IMR-90 (cell line): ENCODE results near the gene RTEL1. TPM values are rescaled to one million over a fixed set of nuclear protein-coding genes. Genes with fewer than 3 reads are reported as not detected.

ENCODE experiments used
- ATAC-seq: fragments of 200-7000 bp; cut with Tn5 transposase; 2 replicates; pipeline ENCODE4 v1.9.1; 2020; ENCODE audit warnings: low read depth, mild to moderate bottlenecking, moderate library complexity
- BruUV-seq: library from RNA; stranded (reverse); fragments of 400-500 nt; replicated peaks from 2 replicates; lab custom pipeline; 2021; lab: Mats Ljungman, UMichigan
- CTCF ChIA-PET: fragments of 300-600 bp; formaldehyde crosslinking; extraction: SDS; loops from one replicate; lab custom pipeline; 2021; ENCODE audit warnings: antibody characterized with exemption; lab: Yijun Ruan, JAX
- POLR2A ChIA-PET: fragments of 300-600 bp; sonication (Branson Sonifier 250); formaldehyde crosslinking; loops from one replicate; lab custom pipeline; 2022; ENCODE audit warnings: antibody characterized with exemption; ENCODE audit not compliant: unreplicated experiment; lab: Charles Lee
- DNase-seq: peaks from one replicate; pipeline ENCODE4 v3.0.0; 2013
- H2AFZ ChIP-seq: replicated peaks from 2 replicates; pipeline ENCODE3; 2013; ENCODE audit warnings: low read length, mild to moderate bottlenecking; ENCODE audit not compliant: poor library complexity
- H2AK5ac ChIP-seq: 2 replicates; pipeline ENCODE4 v1.6.1; 2013; ENCODE audit warnings: low read depth, low read length, inconsistent platforms
- H2AK9ac ChIP-seq: replicated peaks from 2 replicates; pipeline ENCODE3; 2013; ENCODE audit warnings: mild to moderate bottlenecking, low read depth, low read length, moderate library complexity; ENCODE audit not compliant: poor library complexity
- H2BK120ac ChIP-seq: 2 replicates; pipeline ENCODE4 v1.6.1; 2013; ENCODE audit warnings: low read depth, low read length, inconsistent platforms
- H2BK15ac ChIP-seq: 3 replicates; pipeline ENCODE4 v1.6.1; 2013; ENCODE audit warnings: low read depth, low read length, inconsistent platforms
- H2BK20ac ChIP-seq: 2 replicates; pipeline ENCODE4 v1.6.1; 2013; ENCODE audit warnings: low read depth, mild to moderate bottlenecking, inconsistent platforms, low read length, moderate library complexity
- H2BK5ac ChIP-seq: 2 replicates; pipeline ENCODE4 v1.6.1; 2013; ENCODE audit warnings: mild to moderate bottlenecking, low read depth, low read length, inconsistent platforms; ENCODE audit not compliant: poor library complexity, severe bottlenecking
- H3K14ac ChIP-seq: replicated peaks from 2 replicates; pipeline ENCODE4 v1.6.1; 2013; ENCODE audit warnings: low read depth, low read length, inconsistent platforms
- H3K18ac ChIP-seq: 2 replicates; pipeline ENCODE4 v1.6.1; 2013; ENCODE audit warnings: low read depth, low read length, control low read depth
- H3K23ac ChIP-seq: 2 replicates; pipeline ENCODE4 v1.6.1; 2013; ENCODE audit warnings: low read depth, low read length, inconsistent platforms
- H3K27ac ChIP-seq: 2 replicates; pipeline ENCODE4 v1.5.1; 2013; ENCODE audit warnings: mild to moderate bottlenecking, control low read depth, low read length; ENCODE audit not compliant: insufficient read depth
- H3K27me3 ChIP-seq: 2 replicates; pipeline ENCODE4 v1.6.1; 2013; ENCODE audit warnings: low read length; ENCODE audit not compliant: control insufficient read depth, insufficient read depth
- H3K36me3 ChIP-seq: 2 replicates; pipeline ENCODE4 v1.6.1; 2013; ENCODE audit warnings: low read length, mixed read lengths; ENCODE audit not compliant: control insufficient read depth, insufficient read depth
- H3K4ac ChIP-seq: 2 replicates; pipeline ENCODE4 v1.6.1; 2013; ENCODE audit warnings: low read depth, low read length, inconsistent platforms
- H3K4me1 ChIP-seq: 2 replicates; pipeline ENCODE4 v1.6.1; 2013; ENCODE audit warnings: low read length, mixed read lengths; ENCODE audit not compliant: control insufficient read depth, insufficient read depth
- H3K4me2 ChIP-seq: 2 replicates; pipeline ENCODE4 v1.6.1; 2013; ENCODE audit warnings: low read depth, mild to moderate bottlenecking, control low read depth, low read length, moderate library complexity
- H3K4me3 ChIP-seq: 2 replicates; pipeline ENCODE4 v1.5.1; 2013; ENCODE audit warnings: low read depth, mild to moderate bottlenecking, control low read depth, low read length, moderate library complexity; ENCODE audit not compliant: insufficient read depth
- H3K56ac ChIP-seq: 2 replicates; pipeline ENCODE4 v1.6.1; 2013; ENCODE audit warnings: low read length, inconsistent platforms; ENCODE audit not compliant: insufficient read depth; ENCODE audit errors: extremely low read depth
- H3K79me1 ChIP-seq, 2 experiments: 2 replicates each; pipeline ENCODE4 v1.6.1; 2013; ENCODE audit warnings: low read length in 2 of 2, inconsistent platforms in 1 of 2, low read depth in 1 of 2
- H3K9ac ChIP-seq: 2 replicates; pipeline ENCODE4 v1.6.1; 2013; ENCODE audit warnings: low read depth, low read length, control low read depth
- H3K9me1 ChIP-seq: 2 replicates; pipeline ENCODE4 v1.6.1; 2013; ENCODE audit warnings: low read length, inconsistent platforms; ENCODE audit not compliant: insufficient read depth
- H3K9me3 ChIP-seq: 2 replicates; pipeline ENCODE4 v1.6.1; 2013; ENCODE audit warnings: low read length; ENCODE audit not compliant: control insufficient read depth, insufficient read depth
- H4K20me1 ChIP-seq: 2 replicates; pipeline ENCODE4 v1.6.1; 2013; ENCODE audit warnings: low read length, inconsistent platforms; ENCODE audit not compliant: insufficient read depth
- H4K5ac ChIP-seq: 2 replicates; pipeline ENCODE4 v1.6.1; 2013; ENCODE audit warnings: mild to moderate bottlenecking, low read depth, low read length, control low read depth
- H4K8ac ChIP-seq, 2 experiments: 2 replicates each; pipeline ENCODE4 v1.6.1; 2013; ENCODE audit warnings: low read depth in 2 of 2, low read length in 2 of 2, control low read depth in 1 of 2, inconsistent platforms in 1 of 2
- H4K91ac ChIP-seq: 2 replicates; pipeline ENCODE4 v1.6.1; 2013; ENCODE audit warnings: low read depth, low read length, inconsistent platforms; ENCODE audit not compliant: insufficient read depth
- CEBPB ChIP-seq: IDR thresholded peaks from 2 replicates; pipeline ENCODE4 v1.6.1; 2012; ENCODE audit warnings: low read depth, low read length, improper control_type of control experiment
- CHD1 ChIP-seq: IDR thresholded peaks from 2 replicates; pipeline ENCODE4 v1.6.1; 2012; ENCODE audit warnings: low read depth, low read length, improper control_type of control experiment
- MAFK ChIP-seq: IDR thresholded peaks from 2 replicates; pipeline ENCODE4 v1.6.1; 2012; ENCODE audit warnings: low read depth, low read length, improper control_type of control experiment
- MAZ ChIP-seq: IDR thresholded peaks from 2 replicates; pipeline ENCODE4 v1.6.1; 2012; ENCODE audit warnings: low read depth, mild to moderate bottlenecking, low read length, improper control_type of control experiment, moderate library complexity, borderline replicate concordance
- MXI1 ChIP-seq: IDR thresholded peaks from 2 replicates; pipeline ENCODE4 v1.6.1; 2012; ENCODE audit warnings: low read depth, mild to moderate bottlenecking, low read length, moderate library complexity, borderline replicate concordance
- NFE2L2 ChIP-seq: fragments of 150-350 bp; IDR thresholded peaks from 2 replicates; pipeline ENCODE4 v1.6.1; 2016; ENCODE audit warnings: low read depth, mild to moderate bottlenecking, low read length
- RAD21 ChIP-seq: IDR thresholded peaks from 2 replicates; pipeline ENCODE4 v1.6.1; 2012; ENCODE audit warnings: low read length, improper control_type of control experiment
- RCOR1 ChIP-seq: IDR thresholded peaks from 2 replicates; pipeline ENCODE4 v1.6.1; 2012; ENCODE audit warnings: mild to moderate bottlenecking, low read length, improper control_type of control experiment; ENCODE audit not compliant: insufficient replicate concordance
- SMC3 ChIP-seq: fragments of 150-350 bp; IDR thresholded peaks from 2 replicates; pipeline ENCODE4 v1.6.1; 2016; ENCODE audit warnings: low read depth, mild to moderate bottlenecking, antibody characterized with exemption, low read length, moderate library complexity
- WGBS, 2 experiments: methylation state at CpG; one replicate each; pipeline versions ENCODE4 v1.1.5 to v1.1.7; 2013; ENCODE audit warnings: missing lambda C conversion rate in 2 of 2; ENCODE audit not compliant: insufficient read length in 1 of 2; ENCODE audit errors: extremely low coverage in 2 of 2; 5-methylcytosine and 5-hydroxymethylcytosine counted together
- dilution Hi-C: fragments of 300-500 bp; cut with HindIII; formaldehyde crosslinking; loops from one replicate; pipeline ENCODE4 v1.14.3; 2018; ENCODE audit warnings: low sequenced_read_pairs; ENCODE audit not compliant: unreplicated experiment
- in situ Hi-C: fragments of 300-500 bp; cut with MboI; formaldehyde crosslinking; loops from 3 replicates; pipeline ENCODE4 v1.14.3; 2019; ENCODE audit warnings: low sequenced_read_pairs, inconsistent platforms, mixed read lengths
- intact Hi-C: fragments of 100-400 bp; cut with micrococcal nuclease; formaldehyde crosslinking; loops from 2 replicates; pipeline ENCODE4 v1.10.0; 2022
- polyA plus RNA-seq, 3 experiments: library from polyadenylated mRNA; depleted of rRNA; stranded (reverse); fragments of >200 nt; gene quantifications; 2 replicates each; pipeline ENCODE4 v1.2.3, GENCODE V29; 2012; ENCODE audit warnings: low replicate concordance in 1 of 3
- total RNA-seq: library from RNA; depleted of rRNA; stranded (reverse); fragments of >200 nt; gene quantifications from 2 replicates; pipeline ENCODE4 v1.2.3, GENCODE V29; 2012
- TF ChIP-seq, protein P1 (sequence below): conservative IDR thresholded peaks from 2 replicates; pipeline ENCODE4 v1.5.1; 2012; ENCODE audit warnings: mild to moderate bottlenecking, low read depth, low read length, improper control_type of control experiment

Gene RTEL1
- total and polyA plus RNA-seq, 2 of the 4 experiments (the other 2 are of a cell fraction) = 14.7 to 18.8 TPM

DNA sequence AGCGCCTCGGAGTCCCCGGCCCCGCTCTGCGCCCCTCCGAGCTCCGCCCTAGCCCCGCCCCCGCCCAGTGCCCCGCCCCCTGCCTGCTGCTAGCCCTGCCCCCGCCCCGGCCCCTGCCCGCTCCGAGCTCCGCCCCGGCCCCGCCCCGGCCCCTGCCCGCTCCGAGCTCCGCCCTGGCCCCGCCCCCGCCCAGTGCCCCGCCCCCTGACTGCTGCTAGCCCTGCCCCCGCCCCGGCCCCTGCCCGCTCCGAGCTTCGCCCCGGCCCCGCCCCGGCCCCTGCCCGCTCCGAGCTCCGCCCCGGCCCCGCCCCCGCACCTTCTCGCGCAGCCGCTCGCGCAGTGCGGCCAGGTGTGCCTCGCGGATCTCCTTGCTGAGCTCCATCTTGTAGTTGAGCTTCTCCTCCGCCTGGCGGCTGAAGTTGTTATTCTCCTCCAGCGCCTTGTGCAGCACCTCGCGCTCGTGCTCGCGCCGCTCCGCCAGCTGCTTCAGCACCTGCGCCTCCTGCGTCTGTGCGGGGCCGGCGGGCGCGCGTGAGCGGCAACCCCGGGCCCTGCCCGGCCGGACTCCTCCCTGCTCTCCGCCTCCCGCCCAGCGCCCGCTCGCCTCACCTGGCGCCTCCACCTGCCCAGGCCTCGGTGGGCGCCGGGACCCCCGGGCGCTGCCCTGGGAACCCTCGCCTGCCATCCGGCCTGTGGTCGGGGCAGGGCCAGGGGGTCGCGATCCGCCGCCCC is 16.2 kb upstream of the RTEL1 start:
- dilution Hi-C loops (no loop called here), in situ Hi-C loops (no loop called here)
- H2AFZ ChIP-seq = peak overlapping the region; percentile 91

More for the DNA sequence above, 16.2 kb upstream of the RTEL1 start:
- Histone ChIP-seq H2BK5ac (no peak overlapping the region), H3K4me3 (peak overlapping the region; percentile 70), H3K9me1 (no peaks in the 10 kb centered on the region), H2AK9ac (peak overlapping the region; percentile 72), H2BK20ac (no peak overlapping the region), H3K23ac (no peak overlapping the region), H3K4me1 (peaks cover 2% of the 10 kb centered on the region; the same call in 1 of the 2 replicates), H2AK5ac (no peak overlapping the region), H4K20me1 (peaks cover 3% of the 10 kb centered on the region; the same call in 1 of the 2 replicates), H3K36me3 (no peaks in the 10 kb centered on the region), H2BK120ac (no peak overlapping the region), H3K79me1 (no peaks in the 10 kb centered on the region; a peak in 1 of 4 replicates), H4K5ac (no peak overlapping the region), H3K4me2 (peak overlapping the region; percentile 93), H3K9me3 (no peaks in the 10 kb centered on the region), H3K27ac (peak overlapping the region; percentile 56; the same call in 1 of the 2 replicates), H3K9ac (no peak overlapping the region), H3K27me3 (no peaks in the 10 kb centered on the region), H3K14ac (no peak overlapping the region), H3K18ac (no peak overlapping the region), H4K8ac (peak overlapping the region in 1 of 2 experiments; percentile 82; a peak in 1 of 4 replicates), H4K91ac (no peak overlapping the region), H3K56ac (no peak overlapping the region), H2BK15ac (no peak overlapping the region), H3K4ac (no peak overlapping the region)
- peak; percentile 62 for DNase-seq
- ChIA-PET POLR2A (no interaction called here), CTCF (no interaction called here)
- no TSS peak for BruUV-seq
- ATAC-seq = peak; percentile 88
- whole genome bisulfite sequencing, 2 experiments = 8% methylated on average over 16 of the region's 86 CpGs; no CpG with 5 or more reads in 1 of the 2 experiments
- no peak for TF ChIP-seq NFE2L2
- no peak for TF ChIP-seq RCOR1
- no peak for TF ChIP-seq MAFK
- TF ChIP-seq CHD1 = no peak
- peak; percentile 57; the same call in 1 of the 2 replicates for TF ChIP-seq MXI1
- peak; percentile 26; the same call in 1 of the 2 replicates for TF ChIP-seq SMC3
- peak; percentile 51; the same call in 1 of the 2 replicates for TF ChIP-seq MAZ
- TF ChIP-seq RAD21 = peak; percentile 26; the same call in 1 of the 2 replicates
- no peak for TF ChIP-seq CEBPB
- TF ChIP-seq, protein P1, sequence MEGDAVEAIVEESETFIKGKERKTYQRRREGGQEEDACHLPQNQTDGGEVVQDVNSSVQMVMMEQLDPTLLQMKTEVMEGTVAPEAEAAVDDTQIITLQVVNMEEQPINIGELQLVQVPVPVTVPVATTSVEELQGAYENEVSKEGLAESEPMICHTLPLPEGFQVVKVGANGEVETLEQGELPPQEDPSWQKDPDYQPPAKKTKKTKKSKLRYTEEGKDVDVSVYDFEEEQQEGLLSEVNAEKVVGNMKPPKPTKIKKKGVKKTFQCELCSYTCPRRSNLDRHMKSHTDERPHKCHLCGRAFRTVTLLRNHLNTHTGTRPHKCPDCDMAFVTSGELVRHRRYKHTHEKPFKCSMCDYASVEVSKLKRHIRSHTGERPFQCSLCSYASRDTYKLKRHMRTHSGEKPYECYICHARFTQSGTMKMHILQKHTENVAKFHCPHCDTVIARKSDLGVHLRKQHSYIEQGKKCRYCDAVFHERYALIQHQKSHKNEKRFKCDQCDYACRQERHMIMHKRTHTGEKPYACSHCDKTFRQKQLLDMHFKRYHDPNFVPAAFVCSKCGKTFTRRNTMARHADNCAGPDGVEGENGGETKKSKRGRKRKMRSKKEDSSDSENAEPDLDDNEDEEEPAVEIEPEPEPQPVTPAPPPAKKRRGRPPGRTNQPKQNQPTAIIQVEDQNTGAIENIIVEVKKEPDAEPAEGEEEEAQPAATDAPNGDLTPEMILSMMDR = peak; percentile 33; the same call in 1 of the 2 replicates
- intact Hi-C loops = no loop called here
